K562 (cell line): ENCODE data around the gene MAP9. TPM values are rescaled to one million over a fixed set of nuclear protein-coding genes. Genes with fewer than 3 reads are reported as not detected.

ENCODE experiments used
- ATAC-seq: fragments of 200-7000 bp; cut with Tn5 transposase; 3 replicates; pipeline ENCODE4 v1.9.1; 2020; ENCODE audit warnings: moderate library complexity
- BruUV-seq: library from RNA; stranded (reverse); fragments of 400-500 nt; replicated peaks from 2 replicates; lab custom pipeline; 2021; lab: Mats Ljungman, UMichigan
- CTCF ChIA-PET: fragments of 300-600 bp; formaldehyde crosslinking; extraction: SDS; loops from one replicate; lab custom pipeline; 2021; ENCODE audit warnings: low intra/inter-chr PET ratio; lab: Yijun Ruan, JAX
- POLR2A ChIA-PET: fragments of 300-600, 350-650 bp; sonication (Branson Sonifier 250); formaldehyde crosslinking; extraction: SDS; loops from one replicate; lab custom pipeline; 2021; ENCODE audit warnings: antibody characterized with exemption, inconsistent platforms; lab: Yijun Ruan, JAX
- DNase-seq, 4 experiments: peaks; one replicate each; pipeline versions ENCODE4 v3.0.0 to v3.0.0-alpha.2; 2011 to 2018; ENCODE audit warnings: low spot score in 3 of 4, mixed read lengths in 3 of 4; ENCODE audit errors: extremely low read depth in 1 of 4
- FAIRE-seq: peaks from 2 replicates; lab custom pipeline; 2011; peaks lifted over from hg19 to GRCh38; lab: Jason Lieb, UNC
- H2AFZ ChIP-seq: 2 replicates; pipeline ENCODE4 v1.6.0; 2011; ENCODE audit warnings: low read depth, low read length, control low read depth, inconsistent platforms
- H3K27ac ChIP-seq: fragments of 200-600 bp; 3 replicates; pipeline ENCODE4 v1.8.0; 2011; ENCODE audit warnings: low read depth, mild to moderate bottlenecking, control low read depth, inconsistent platforms, low read length, moderate library complexity, mixed read lengths; ENCODE audit errors: extremely low read depth
- H3K27me3 ChIP-seq, 2 experiments: fragments of 300-600 bp in 1 of 2; 2 replicates in 1 of 2; 3 replicates in 1 of 2; pipeline versions ENCODE4 v1.6.0 to v1.8.0; 2011; ENCODE audit warnings: inconsistent platforms in 2 of 2, low read length in 2 of 2, mild to moderate bottlenecking in 1 of 2, mixed read lengths in 1 of 2, moderate library complexity in 1 of 2; ENCODE audit not compliant: control insufficient read depth in 2 of 2, insufficient read depth in 2 of 2
- H3K36me3 ChIP-seq: fragments of 300-600 bp; 3 replicates; pipeline ENCODE4 v1.8.0; 2011; ENCODE audit warnings: mild to moderate bottlenecking, low read length, inconsistent platforms; ENCODE audit not compliant: control insufficient read depth, insufficient read depth
- H3K4me1 ChIP-seq, 2 experiments: fragments of 200-600 bp in 1 of 2; replicated peaks in 1 of 2; 2 replicates in 1 of 2; 3 replicates in 1 of 2; pipeline versions ENCODE4 v1.5.1 to v1.8.0; 2011; ENCODE audit warnings: inconsistent platforms in 2 of 2, low read length in 2 of 2, mild to moderate bottlenecking in 1 of 2, mixed read lengths in 1 of 2, moderate library complexity in 1 of 2; ENCODE audit not compliant: control insufficient read depth in 2 of 2, insufficient read depth in 2 of 2
- H3K4me2 ChIP-seq: 2 replicates; pipeline ENCODE4 v1.6.1; 2011; ENCODE audit warnings: low read length, control low read depth, inconsistent platforms, mixed read lengths; ENCODE audit not compliant: insufficient read depth
- H3K4me3 ChIP-seq: fragments of 200-600 bp; sonication (generic), shearing (Covaris generic); 2 replicates; pipeline ENCODE4 v1.5.1; 2016; ENCODE audit warnings: control low read depth, inconsistent platforms
- H3K79me2 ChIP-seq: fragments of 200-600 bp; 3 replicates; pipeline ENCODE4 v1.8.0; 2011; ENCODE audit warnings: low read length, inconsistent platforms; ENCODE audit not compliant: control insufficient read depth, insufficient read depth
- H3K9ac ChIP-seq, 2 experiments: 2 replicates each; pipeline versions ENCODE4 v1.6.0 to v1.6.1; 2011; ENCODE audit warnings: low read depth in 2 of 2, low read length in 2 of 2, control low read depth in 1 of 2, inconsistent platforms in 1 of 2, mild to moderate bottlenecking in 1 of 2, mixed read lengths in 1 of 2; ENCODE audit not compliant: insufficient read depth in 1 of 2
- H3K9me1 ChIP-seq: one replicate; pipeline ENCODE4 v1.6.0; 2011; ENCODE audit warnings: inconsistent platforms, mild to moderate bottlenecking, low read length, moderate library complexity; ENCODE audit not compliant: control insufficient read depth, insufficient read depth
- H3K9me3 ChIP-seq: replicated peaks from 2 replicates; pipeline ENCODE4 v1.5.1; 2011; ENCODE audit warnings: low read depth, low read length, inconsistent platforms; ENCODE audit not compliant: control insufficient read depth, insufficient read depth
- H4K20me1 ChIP-seq: replicated peaks from 2 replicates; pipeline ENCODE4 v1.6.1; 2011; ENCODE audit warnings: low read length, inconsistent platforms, mixed read lengths; ENCODE audit not compliant: control insufficient read depth, insufficient read depth
- ELF2 ChIP-seq: fragments of 250-450 bp; sonication (Bioruptor Pico); IDR thresholded peaks from 2 replicates; pipeline ENCODE4 v1.5.0; 2021; ENCODE audit warnings: mild to moderate bottlenecking
- ERF ChIP-seq: fragments of 450-650 bp; formaldehyde crosslinking; IDR thresholded peaks from 2 replicates; pipeline ENCODE4 v1.4.0; 2020; ENCODE audit warnings: mild to moderate bottlenecking, mixed read lengths
- EZH2 ChIP-seq: IDR thresholded peaks from 2 replicates; pipeline ENCODE4 v1.6.1; 2012; ENCODE audit warnings: low read depth, mild to moderate bottlenecking, inconsistent platforms, low read length, borderline replicate concordance
- KDM1A ChIP-seq, 2 experiments: fragments of 450-650 bp; IDR thresholded peaks; 2 replicates each; pipeline ENCODE4 v1.6.1; 2016; ENCODE audit warnings: mild to moderate bottlenecking in 2 of 2
- KLF1 ChIP-seq: fragments of 450-650 bp; IDR thresholded peaks from 2 replicates; pipeline ENCODE4 v1.6.1; 2016; ENCODE audit warnings: missing genetic modification characterization, missing compliant biosample characterization
- NRF1 ChIP-seq, 2 experiments: fragments of 450-650 bp; IDR thresholded peaks in 1 of 2; conservative IDR thresholded peaks in 1 of 2; 2 replicates each; pipeline ENCODE4 v1.6.1; 2014; ENCODE audit warnings: mild to moderate bottlenecking in 2 of 2
- NUFIP1 ChIP-seq: fragments of 450-650 bp; IDR thresholded peaks from 2 replicates; pipeline ENCODE4 v1.6.1; 2018; ENCODE audit not compliant: partially characterized antibody
- SMARCE1 ChIP-seq: fragments of 450-650 bp; IDR thresholded peaks from 2 replicates; pipeline ENCODE4 v1.7.1; 2016; ENCODE audit warnings: mild to moderate bottlenecking
- SOX6 ChIP-seq: fragments of 450-650 bp; IDR thresholded peaks from 2 replicates; pipeline ENCODE4 v1.6.1; 2014; ENCODE audit warnings: mild to moderate bottlenecking
- TCF7 ChIP-seq: sonication (generic); IDR thresholded peaks from 2 replicates; pipeline ENCODE4 v1.6.1; 2016; ENCODE audit warnings: antibody characterized with exemption, borderline replicate concordance
- ZC3H11A ChIP-seq: IDR thresholded peaks from 2 replicates; pipeline ENCODE4 v1.6.1; 2012; ENCODE audit warnings: low read depth, low read length, improper control_type of control experiment
- WGBS: fragments of 100-300 bp; shearing (Covaris generic); methylation state at CpG from one replicate; pipeline ENCODE4 v1.1.6; 2016; ENCODE audit warnings: low coverage, mixed read lengths; ENCODE audit not compliant: insufficient coverage; ENCODE audit errors: missing lambda C conversion rate; 5-methylcytosine and 5-hydroxymethylcytosine counted together
- in situ Hi-C: fragments of 300-500 bp; cut with MboI; formaldehyde crosslinking; loops from 4 replicates; pipeline ENCODE4 v1.15.0; 2018; ENCODE audit warnings: inconsistent platforms, mixed read lengths
- intact Hi-C: fragments of 100-400 bp; cut with micrococcal nuclease; formaldehyde crosslinking; loops from 2 replicates; pipeline ENCODE4 v1.14.2; 2022
- polyA plus RNA-seq, 8 experiments: library from polyadenylated mRNA; depleted of rRNA in 4 of 8; stranded (reverse) in 5 of 8; unstranded in 3 of 8; fragments of >200 nt; fragmentation: Nextera tagmentation in 2 of 8; fragmentation: Illumina TruSeq in 1 of 8; extraction: Ambion mirVana in 2 of 8; extraction: Trizol in 1 of 8; gene quantifications; 2 replicates each; pipeline versions ENCODE4 v1.2.1 to v1.2.3, GENCODE V29; 2011 to 2014; ENCODE audit warnings: inconsistent platforms in 1 of 8, missing spikeins in 1 of 8
- total RNA-seq, 7 experiments: library from RNA; depleted of rRNA in 6 of 7; stranded (reverse); fragments of >200 nt in 6 of 7; fragmentation: Illumina TruSeq in 2 of 7; extraction: Trizol in 2 of 7; gene quantifications; 2 replicates each; pipeline versions ENCODE4 v1.2.1 to v1.2.3, GENCODE V29; 2011 to 2021; ENCODE audit warnings: low replicate concordance in 1 of 7
- TF ChIP-seq, protein P1 (sequence below): fragments of 250-450 bp; sonication (Bioruptor Pico); IDR thresholded peaks from 2 replicates; pipeline ENCODE4 v1.8.0; 2021; ENCODE audit warnings: moderate library complexity, mild to moderate bottlenecking, inconsistent platforms
- TF ChIP-seq, protein P2 (sequence below), 2 experiments: fragments of 450-650 bp; IDR thresholded peaks; 2 replicates each; pipeline ENCODE4 v1.6.1; 2018; ENCODE audit warnings: mild to moderate bottlenecking in 2 of 2, low read depth in 1 of 2; ENCODE audit not compliant: partially characterized antibody in 2 of 2

The MAP9 gene
- total and polyA plus RNA-seq, 9 of the 15 experiments (the other 6 are each of a cell fraction or from before 2014, with no cell fraction given) = 0.04 to 0.09 TPM; not detected in 7

DNA sequence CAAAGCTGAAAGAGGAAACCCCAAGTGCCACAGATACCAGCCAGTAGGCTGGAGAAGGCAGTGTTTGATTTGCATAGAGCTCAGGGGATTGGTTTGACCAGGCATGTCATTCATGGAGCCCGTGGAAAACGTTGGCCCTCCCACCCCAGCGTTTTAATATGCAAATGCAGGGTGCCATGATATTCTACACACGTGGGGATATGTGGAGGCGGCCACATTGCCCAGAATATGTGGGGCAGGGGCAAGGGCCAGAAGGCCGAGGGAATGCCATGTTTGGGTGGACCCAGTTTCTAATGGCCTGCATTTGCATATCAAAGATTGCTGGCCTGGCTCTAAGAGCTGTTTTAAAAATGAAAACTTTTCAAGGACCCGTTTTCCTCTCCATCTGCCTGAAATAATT is 71.1 kb downstream of the MAP9 start:
- H3K79me2 ChIP-seq = no peaks in the 10 kb centered on the region
- WGBS = under 1% methylated on average over 7 of the region's 7 CpGs
- no peaks in the 10 kb centered on the region for H3K9me3 ChIP-seq
- H3K9me1 ChIP-seq = no peaks in the 10 kb centered on the region
- TF ChIP-seq SOX6 = no peak
- TF ChIP-seq, protein P1, sequence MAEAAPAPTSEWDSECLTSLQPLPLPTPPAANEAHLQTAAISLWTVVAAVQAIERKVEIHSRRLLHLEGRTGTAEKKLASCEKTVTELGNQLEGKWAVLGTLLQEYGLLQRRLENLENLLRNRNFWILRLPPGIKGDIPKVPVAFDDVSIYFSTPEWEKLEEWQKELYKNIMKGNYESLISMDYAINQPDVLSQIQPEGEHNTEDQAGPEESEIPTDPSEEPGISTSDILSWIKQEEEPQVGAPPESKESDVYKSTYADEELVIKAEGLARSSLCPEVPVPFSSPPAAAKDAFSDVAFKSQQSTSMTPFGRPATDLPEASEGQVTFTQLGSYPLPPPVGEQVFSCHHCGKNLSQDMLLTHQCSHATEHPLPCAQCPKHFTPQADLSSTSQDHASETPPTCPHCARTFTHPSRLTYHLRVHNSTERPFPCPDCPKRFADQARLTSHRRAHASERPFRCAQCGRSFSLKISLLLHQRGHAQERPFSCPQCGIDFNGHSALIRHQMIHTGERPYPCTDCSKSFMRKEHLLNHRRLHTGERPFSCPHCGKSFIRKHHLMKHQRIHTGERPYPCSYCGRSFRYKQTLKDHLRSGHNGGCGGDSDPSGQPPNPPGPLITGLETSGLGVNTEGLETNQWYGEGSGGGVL = no peak
- TF ChIP-seq ELF2 (CRISPR knock-in tag) = no peak
- TF ChIP-seq KLF1 = no peak
- TF ChIP-seq ERF (CRISPR knock-in tag) = no peak
- DNase-seq (no peak), FAIRE-seq (no peak), ATAC-seq (no peak)
- no peaks in the 10 kb centered on the region for H4K20me1 ChIP-seq
- H3K4me3 ChIP-seq = no peak overlapping the region
- H3K36me3 ChIP-seq = no peaks in the 10 kb centered on the region
- intact Hi-C loops (no loop called here), in situ Hi-C loops (no loop called here)
- POLR2A ChIA-PET = no interaction called here
- no TSS peak for BruUV-seq
- H3K27ac ChIP-seq = no peak overlapping the region
- no peak overlapping the region for H2AFZ ChIP-seq
- no peaks in the 10 kb centered on the region for H3K27me3 ChIP-seq
- CTCF ChIA-PET = no interaction called here
- no peaks in the 10 kb centered on the region for H3K4me1 ChIP-seq
- no peak overlapping the region for H3K9ac ChIP-seq
- no peak overlapping the region for H3K4me2 ChIP-seq

DNA sequence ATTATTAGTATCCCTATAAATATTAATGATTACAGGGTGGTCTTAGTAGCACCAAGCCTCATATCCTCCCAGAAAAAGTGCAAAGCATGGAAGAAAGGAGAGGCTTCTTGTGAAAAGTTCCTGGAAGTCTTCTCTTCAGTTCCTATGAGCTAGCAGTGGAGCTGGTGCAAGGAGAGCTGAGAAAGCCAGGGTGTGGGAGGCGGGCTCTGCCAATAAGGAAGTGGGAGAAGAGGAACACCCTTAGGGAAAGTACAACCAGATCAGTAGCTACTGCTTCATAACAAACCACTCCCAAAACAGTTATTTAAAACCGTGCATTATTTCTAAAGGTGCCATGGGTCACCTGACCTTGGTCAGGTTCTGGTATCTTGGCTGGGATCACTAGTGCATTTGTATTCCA is 72.4 kb downstream of the MAP9 start:
- no peaks in the 10 kb centered on the region for H3K79me2 ChIP-seq
- H3K27me3 ChIP-seq = no peaks in the 10 kb centered on the region
- in situ Hi-C loops (no loop called here), intact Hi-C loops (no loop called here)
- no TSS peak for BruUV-seq
- no peak overlapping the region for H2AFZ ChIP-seq
- ChIA-PET POLR2A (no interaction called here), CTCF (no interaction called here)
- H3K4me2 ChIP-seq = no peak overlapping the region
- H3K9me3 ChIP-seq = no peaks in the 10 kb centered on the region; the same call in 1 of the 2 replicates
- H3K36me3 ChIP-seq = no peaks in the 10 kb centered on the region
- H3K27ac ChIP-seq = no peak overlapping the region
- no peaks in the 10 kb centered on the region for H3K9me1 ChIP-seq
- no peaks in the 10 kb centered on the region for H4K20me1 ChIP-seq
- H3K4me1 ChIP-seq = no peaks in the 10 kb centered on the region
- DNase-seq = no peak
- no peak overlapping the region for H3K4me3 ChIP-seq
- FAIRE-seq = no peak
- WGBS = 0% methylated on average over 2 of the region's 2 CpGs
- no peak overlapping the region for H3K9ac ChIP-seq
- no peak for ATAC-seq
- no peak for TF ChIP-seq EZH2
- no peak for TF ChIP-seq ZC3H11A
- no peak for TF ChIP-seq NRF1 (conservative IDR thresholded peaks at IDR 0.05 in 1 of 2, IDR thresholded peaks at IDR 0.05 in 1 of 2)
- TF ChIP-seq, protein P2, sequence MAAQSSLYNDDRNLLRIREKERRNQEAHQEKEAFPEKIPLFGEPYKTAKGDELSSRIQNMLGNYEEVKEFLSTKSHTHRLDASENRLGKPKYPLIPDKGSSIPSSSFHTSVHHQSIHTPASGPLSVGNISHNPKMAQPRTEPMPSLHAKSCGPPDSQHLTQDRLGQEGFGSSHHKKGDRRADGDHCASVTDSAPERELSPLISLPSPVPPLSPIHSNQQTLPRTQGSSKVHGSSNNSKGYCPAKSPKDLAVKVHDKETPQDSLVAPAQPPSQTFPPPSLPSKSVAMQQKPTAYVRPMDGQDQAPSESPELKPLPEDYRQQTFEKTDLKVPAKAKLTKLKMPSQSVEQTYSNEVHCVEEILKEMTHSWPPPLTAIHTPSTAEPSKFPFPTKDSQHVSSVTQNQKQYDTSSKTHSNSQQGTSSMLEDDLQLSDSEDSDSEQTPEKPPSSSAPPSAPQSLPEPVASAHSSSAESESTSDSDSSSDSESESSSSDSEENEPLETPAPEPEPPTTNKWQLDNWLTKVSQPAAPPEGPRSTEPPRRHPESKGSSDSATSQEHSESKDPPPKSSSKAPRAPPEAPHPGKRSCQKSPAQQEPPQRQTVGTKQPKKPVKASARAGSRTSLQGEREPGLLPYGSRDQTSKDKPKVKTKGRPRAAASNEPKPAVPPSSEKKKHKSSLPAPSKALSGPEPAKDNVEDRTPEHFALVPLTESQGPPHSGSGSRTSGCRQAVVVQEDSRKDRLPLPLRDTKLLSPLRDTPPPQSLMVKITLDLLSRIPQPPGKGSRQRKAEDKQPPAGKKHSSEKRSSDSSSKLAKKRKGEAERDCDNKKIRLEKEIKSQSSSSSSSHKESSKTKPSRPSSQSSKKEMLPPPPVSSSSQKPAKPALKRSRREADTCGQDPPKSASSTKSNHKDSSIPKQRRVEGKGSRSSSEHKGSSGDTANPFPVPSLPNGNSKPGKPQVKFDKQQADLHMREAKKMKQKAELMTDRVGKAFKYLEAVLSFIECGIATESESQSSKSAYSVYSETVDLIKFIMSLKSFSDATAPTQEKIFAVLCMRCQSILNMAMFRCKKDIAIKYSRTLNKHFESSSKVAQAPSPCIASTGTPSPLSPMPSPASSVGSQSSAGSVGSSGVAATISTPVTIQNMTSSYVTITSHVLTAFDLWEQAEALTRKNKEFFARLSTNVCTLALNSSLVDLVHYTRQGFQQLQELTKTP (IDR thresholded peaks at IDR 0.05; ENCODE audit: low read depth in 1 of 2, partially characterized antibody in 2 of 2) = no peak
- no peak for TF ChIP-seq SMARCE1
- TF ChIP-seq KDM1A (IDR thresholded peaks at IDR 0.05) = no peak
- TF ChIP-seq NUFIP1 = no peak
- no peak for TF ChIP-seq TCF7
